ENCODE data around the gene GHDC. TPM values are rescaled to one million over a fixed set of nuclear protein-coding genes. Genes with fewer than 3 reads are reported as not detected.

The GHDC gene
- total RNA-seq, 1 experiment from 2014 or later: 7.5 TPM

GRCh38 chr17:42169351-42169750 lies 24.9 kb downstream of the GHDC start (continued):
- no peak for TF ChIP-seq PREB (CRISPR knock-in tag; IDR thresholded peaks at IDR 0.05; ENCODE audit: borderline replicate concordance)
- TF ChIP-seq, protein P1, sequence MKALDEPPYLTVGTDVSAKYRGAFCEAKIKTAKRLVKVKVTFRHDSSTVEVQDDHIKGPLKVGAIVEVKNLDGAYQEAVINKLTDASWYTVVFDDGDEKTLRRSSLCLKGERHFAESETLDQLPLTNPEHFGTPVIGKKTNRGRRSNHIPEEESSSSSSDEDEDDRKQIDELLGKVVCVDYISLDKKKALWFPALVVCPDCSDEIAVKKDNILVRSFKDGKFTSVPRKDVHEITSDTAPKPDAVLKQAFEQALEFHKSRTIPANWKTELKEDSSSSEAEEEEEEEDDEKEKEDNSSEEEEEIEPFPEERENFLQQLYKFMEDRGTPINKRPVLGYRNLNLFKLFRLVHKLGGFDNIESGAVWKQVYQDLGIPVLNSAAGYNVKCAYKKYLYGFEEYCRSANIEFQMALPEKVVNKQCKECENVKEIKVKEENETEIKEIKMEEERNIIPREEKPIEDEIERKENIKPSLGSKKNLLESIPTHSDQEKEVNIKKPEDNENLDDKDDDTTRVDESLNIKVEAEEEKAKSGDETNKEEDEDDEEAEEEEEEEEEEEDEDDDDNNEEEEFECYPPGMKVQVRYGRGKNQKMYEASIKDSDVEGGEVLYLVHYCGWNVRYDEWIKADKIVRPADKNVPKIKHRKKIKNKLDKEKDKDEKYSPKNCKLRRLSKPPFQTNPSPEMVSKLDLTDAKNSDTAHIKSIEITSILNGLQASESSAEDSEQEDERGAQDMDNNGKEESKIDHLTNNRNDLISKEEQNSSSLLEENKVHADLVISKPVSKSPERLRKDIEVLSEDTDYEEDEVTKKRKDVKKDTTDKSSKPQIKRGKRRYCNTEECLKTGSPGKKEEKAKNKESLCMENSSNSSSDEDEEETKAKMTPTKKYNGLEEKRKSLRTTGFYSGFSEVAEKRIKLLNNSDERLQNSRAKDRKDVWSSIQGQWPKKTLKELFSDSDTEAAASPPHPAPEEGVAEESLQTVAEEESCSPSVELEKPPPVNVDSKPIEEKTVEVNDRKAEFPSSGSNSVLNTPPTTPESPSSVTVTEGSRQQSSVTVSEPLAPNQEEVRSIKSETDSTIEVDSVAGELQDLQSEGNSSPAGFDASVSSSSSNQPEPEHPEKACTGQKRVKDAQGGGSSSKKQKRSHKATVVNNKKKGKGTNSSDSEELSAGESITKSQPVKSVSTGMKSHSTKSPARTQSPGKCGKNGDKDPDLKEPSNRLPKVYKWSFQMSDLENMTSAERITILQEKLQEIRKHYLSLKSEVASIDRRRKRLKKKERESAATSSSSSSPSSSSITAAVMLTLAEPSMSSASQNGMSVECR (CRISPR knock-in tag; IDR thresholded peaks at IDR 0.05; ENCODE audit: borderline replicate concordance): no peak
- TF ChIP-seq, protein P2, sequence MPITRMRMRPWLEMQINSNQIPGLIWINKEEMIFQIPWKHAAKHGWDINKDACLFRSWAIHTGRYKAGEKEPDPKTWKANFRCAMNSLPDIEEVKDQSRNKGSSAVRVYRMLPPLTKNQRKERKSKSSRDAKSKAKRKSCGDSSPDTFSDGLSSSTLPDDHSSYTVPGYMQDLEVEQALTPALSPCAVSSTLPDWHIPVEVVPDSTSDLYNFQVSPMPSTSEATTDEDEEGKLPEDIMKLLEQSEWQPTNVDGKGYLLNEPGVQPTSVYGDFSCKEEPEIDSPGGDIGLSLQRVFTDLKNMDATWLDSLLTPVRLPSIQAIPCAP (CRISPR knock-in tag; IDR thresholded peaks at IDR 0.05): no peak
- TF ChIP-seq, protein P3, sequence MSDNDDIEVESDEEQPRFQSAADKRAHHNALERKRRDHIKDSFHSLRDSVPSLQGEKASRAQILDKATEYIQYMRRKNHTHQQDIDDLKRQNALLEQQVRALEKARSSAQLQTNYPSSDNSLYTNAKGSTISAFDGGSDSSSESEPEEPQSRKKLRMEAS (CRISPR knock-in tag; IDR thresholded peaks at IDR 0.05): no peak
- no peak for TF ChIP-seq NFYB (CRISPR knock-in tag; conservative IDR thresholded peaks at IDR 0.05; ENCODE audit: low read depth)
- TF ChIP-seq NFE2L1 (CRISPR knock-in tag; IDR thresholded peaks at IDR 0.05): no peak
- no peak for TF ChIP-seq ZNF532 (CRISPR knock-in tag; IDR thresholded peaks at IDR 0.05; ENCODE audit: borderline replicate concordance)
- TF ChIP-seq, protein P4, sequence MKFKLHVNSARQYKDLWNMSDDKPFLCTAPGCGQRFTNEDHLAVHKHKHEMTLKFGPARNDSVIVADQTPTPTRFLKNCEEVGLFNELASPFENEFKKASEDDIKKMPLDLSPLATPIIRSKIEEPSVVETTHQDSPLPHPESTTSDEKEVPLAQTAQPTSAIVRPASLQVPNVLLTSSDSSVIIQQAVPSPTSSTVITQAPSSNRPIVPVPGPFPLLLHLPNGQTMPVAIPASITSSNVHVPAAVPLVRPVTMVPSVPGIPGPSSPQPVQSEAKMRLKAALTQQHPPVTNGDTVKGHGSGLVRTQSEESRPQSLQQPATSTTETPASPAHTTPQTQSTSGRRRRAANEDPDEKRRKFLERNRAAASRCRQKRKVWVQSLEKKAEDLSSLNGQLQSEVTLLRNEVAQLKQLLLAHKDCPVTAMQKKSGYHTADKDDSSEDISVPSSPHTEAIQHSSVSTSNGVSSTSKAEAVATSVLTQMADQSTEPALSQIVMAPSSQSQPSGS (CRISPR knock-in tag; IDR thresholded peaks at IDR 0.05; ENCODE audit: borderline replicate concordance, low read depth): no peak
- no peak for TF ChIP-seq ZNF138 (CRISPR knock-in tag; conservative IDR thresholded peaks at IDR 0.05)
- TF ChIP-seq, protein P5, sequence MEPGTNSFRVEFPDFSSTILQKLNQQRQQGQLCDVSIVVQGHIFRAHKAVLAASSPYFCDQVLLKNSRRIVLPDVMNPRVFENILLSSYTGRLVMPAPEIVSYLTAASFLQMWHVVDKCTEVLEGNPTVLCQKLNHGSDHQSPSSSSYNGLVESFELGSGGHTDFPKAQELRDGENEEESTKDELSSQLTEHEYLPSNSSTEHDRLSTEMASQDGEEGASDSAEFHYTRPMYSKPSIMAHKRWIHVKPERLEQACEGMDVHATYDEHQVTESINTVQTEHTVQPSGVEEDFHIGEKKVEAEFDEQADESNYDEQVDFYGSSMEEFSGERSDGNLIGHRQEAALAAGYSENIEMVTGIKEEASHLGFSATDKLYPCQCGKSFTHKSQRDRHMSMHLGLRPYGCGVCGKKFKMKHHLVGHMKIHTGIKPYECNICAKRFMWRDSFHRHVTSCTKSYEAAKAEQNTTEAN (CRISPR knock-in tag; IDR thresholded peaks at IDR 0.05): no peak

DNA sequence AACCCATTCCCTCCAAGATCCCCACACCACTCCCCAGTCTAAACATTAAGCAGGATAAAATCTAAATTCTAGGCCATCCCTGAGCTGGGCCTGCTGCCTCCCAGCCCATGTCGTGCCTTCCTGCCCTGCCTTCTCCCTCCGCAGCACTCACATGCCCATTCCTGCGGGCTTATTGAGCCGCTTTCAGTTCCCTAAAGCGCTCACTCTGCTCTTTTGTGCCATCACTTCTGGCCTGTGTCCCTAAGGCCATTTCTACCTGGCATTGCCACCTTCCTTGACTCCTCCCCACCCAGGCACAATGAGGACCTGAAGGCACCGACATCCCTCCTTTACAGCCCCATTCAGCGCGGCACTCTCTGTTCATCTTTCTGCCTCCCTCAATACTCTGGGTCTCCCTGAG lies 26.5 kb downstream of the GHDC start:
- 0 out of 2 replicates have a peak, but pooled peaks cover 3% of the 10 kb centered on the region for H3K4me1 Mint-ChIP-seq
- no peaks in the 10 kb centered on the region; the same call in 1 of the 2 replicates for H3K27me3 Mint-ChIP-seq (ENCODE audit: low read depth)
- POLR2A ChIA-PET: no interaction called here
- ATAC-seq: no peak
- no peaks in the 10 kb centered on the region for H3K9me3 Mint-ChIP-seq
- H3K36me3 Mint-ChIP-seq: no peaks in the 10 kb centered on the region
- CTCF ChIA-PET: interaction anchor here (0.9 to 1.9 kb wide), 4 partner anchors 11 to 67 kb away, joined by 3 to 5 read pairs (median 3); partner anchors contain the start of gene KCNH4
- no peak for DNase-seq (ENCODE audit: low spot score)
- H3K27ac Mint-ChIP-seq: no peak overlapping the region
- H3K4me3 Mint-ChIP-seq: no peak overlapping the region
- TF ChIP-seq NR2C2 (CRISPR knock-in tag; IDR thresholded peaks at IDR 0.05) (no peak), HMGA2 (CRISPR knock-in tag; IDR thresholded peaks at IDR 0.05) (no peak), ZNF512 (CRISPR knock-in tag; IDR thresholded peaks at IDR 0.05; ENCODE audit: borderline replicate concordance) (no peak), CREM (CRISPR knock-in tag; IDR thresholded peaks at IDR 0.05) (no peak)
- TF ChIP-seq, protein P6, sequence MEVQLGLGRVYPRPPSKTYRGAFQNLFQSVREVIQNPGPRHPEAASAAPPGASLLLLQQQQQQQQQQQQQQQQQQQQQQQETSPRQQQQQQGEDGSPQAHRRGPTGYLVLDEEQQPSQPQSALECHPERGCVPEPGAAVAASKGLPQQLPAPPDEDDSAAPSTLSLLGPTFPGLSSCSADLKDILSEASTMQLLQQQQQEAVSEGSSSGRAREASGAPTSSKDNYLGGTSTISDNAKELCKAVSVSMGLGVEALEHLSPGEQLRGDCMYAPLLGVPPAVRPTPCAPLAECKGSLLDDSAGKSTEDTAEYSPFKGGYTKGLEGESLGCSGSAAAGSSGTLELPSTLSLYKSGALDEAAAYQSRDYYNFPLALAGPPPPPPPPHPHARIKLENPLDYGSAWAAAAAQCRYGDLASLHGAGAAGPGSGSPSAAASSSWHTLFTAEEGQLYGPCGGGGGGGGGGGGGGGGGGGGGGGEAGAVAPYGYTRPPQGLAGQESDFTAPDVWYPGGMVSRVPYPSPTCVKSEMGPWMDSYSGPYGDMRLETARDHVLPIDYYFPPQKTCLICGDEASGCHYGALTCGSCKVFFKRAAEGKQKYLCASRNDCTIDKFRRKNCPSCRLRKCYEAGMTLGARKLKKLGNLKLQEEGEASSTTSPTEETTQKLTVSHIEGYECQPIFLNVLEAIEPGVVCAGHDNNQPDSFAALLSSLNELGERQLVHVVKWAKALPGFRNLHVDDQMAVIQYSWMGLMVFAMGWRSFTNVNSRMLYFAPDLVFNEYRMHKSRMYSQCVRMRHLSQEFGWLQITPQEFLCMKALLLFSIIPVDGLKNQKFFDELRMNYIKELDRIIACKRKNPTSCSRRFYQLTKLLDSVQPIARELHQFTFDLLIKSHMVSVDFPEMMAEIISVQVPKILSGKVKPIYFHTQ (CRISPR knock-in tag; IDR thresholded peaks at IDR 0.05): no peak

All from WTC11 (cell line).